GM12865 (cell line): ENCODE data around the gene LRRC4B.
"Not testable (repeated sequence)": the region's sequence is repeated elsewhere in the genome, so short reads cannot be mapped to it uniquely, and the experiment has no call there.

Experiments
- DNase-seq: peaks from one replicate; pipeline ENCODE4 v3.0.0; 2010; ENCODE audit warnings: low read depth
- H3K4me3 ChIP-seq: 2 replicates; pipeline ENCODE4 v1.5.1; 2011; ENCODE audit warnings: mild to moderate bottlenecking, low read depth, low read length, control low read depth
- CTCF ChIP-seq: IDR thresholded peaks from 2 replicates; pipeline ENCODE4 v1.5.1; 2011; ENCODE audit warnings: low read length, control low read depth, low read depth, inconsistent platforms; ENCODE audit not compliant: insufficient read depth; ENCODE audit errors: missing control alignments

The LRRC4B gene

DNA sequence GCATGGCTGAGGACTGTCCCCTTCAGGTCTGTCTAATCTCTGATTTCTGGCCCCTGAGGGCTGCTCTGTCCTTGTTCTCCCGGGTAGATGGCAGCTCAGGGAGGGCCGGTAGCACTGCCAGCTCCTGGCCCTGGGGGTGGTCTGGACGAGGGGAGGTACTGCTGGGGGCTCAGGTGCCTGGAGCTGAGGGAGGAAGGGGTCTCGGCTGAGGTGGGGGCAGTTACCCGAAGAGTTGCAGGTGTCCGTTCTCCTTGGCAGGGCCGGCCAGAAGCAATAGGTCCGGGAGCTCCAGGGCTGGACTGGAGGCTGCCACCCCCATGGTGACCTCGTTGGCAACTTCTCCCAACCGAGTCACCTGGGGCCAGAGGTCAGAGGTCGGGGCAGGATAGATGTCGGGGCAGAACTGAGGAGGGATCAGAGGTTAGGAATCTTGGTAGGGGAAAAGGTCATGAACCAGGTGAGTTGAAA lies 93.1 kb downstream of the LRRC4B start:
- DNase-seq = no peak
- no peak for TF ChIP-seq CTCF
- no peak overlapping the region for H3K4me3 ChIP-seq

DNA sequence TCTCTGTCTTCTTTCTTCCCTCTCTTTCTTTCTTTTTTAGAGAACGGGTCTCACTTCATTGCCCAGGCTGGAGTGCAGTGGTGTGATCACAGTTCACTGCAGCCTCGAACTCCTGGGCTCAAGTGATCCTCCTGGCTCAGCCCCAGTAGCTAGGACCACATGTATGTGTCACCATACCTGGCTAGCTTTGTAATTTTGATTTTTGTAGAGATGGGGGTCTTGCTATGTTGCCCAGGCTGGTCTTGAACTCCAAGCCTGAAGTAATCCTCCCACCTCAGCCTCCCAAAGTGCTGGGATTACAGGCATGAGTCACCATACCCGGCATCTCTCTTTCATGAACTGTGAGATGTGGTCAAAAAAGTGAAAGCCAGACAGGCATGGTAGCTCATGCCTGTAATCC lies 94.9 kb downstream of the LRRC4B start:
- H3K4me3 ChIP-seq, DNase-seq: not testable (repeated sequence)

- DNase-seq = no peak
- H3K4me3 ChIP-seq = no peak overlapping the region
- TF ChIP-seq CTCF = no peak
These were observed 99.4 kb downstream of the LRRC4B start for GRCh38 chr19:50468818-50469217.

DNA sequence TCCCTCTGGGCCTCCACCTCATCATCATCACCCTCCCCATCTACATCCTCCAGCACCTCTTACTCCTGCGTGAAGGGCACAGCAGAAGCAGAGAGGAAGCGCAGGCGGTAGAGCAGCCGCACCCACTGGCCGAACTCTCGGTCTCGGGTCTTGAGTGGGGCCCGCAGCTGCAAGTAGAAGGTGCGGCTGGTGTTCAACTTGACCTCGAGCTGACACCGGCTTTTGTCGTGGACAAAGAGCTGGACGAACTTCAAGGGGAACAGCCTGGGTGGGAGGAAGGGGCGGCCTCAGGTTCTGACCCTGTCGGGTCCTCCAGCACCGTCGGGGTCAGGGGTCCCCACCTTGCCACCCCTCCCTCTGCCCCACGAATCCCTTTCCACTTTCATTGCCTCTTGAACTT lies 100.7 kb downstream of the LRRC4B start:
- no peak overlapping the region for H3K4me3 ChIP-seq
- no peak for TF ChIP-seq CTCF
- no peak for DNase-seq
